ENCODE data around the gene SLC38A7. TPM values are rescaled to one million over a fixed set of nuclear protein-coding genes. Genes with fewer than 3 reads are reported as not detected.

The SLC38A7 gene
- total and polyA plus RNA-seq, 2 of the 13 experiments (the other 11 are each of a cell fraction or from before 2014, with no cell fraction given), result 13.2 to 14.1 TPM

- TF ChIP-seq ZNF609 (CRISPR knock-in tag; IDR thresholded peaks at IDR 0.05; ENCODE audit: borderline replicate concordance), result no peak
- no peak for TF ChIP-seq ZNF329 (CRISPR knock-in tag; IDR thresholded peaks at IDR 0.05; ENCODE audit: low read depth)
- TF ChIP-seq TEF (CRISPR knock-in tag; IDR thresholded peaks at IDR 0.05), result no peak
- no peak for TF ChIP-seq ARNTL (CRISPR knock-in tag; IDR thresholded peaks at IDR 0.05)
- no peak for TF ChIP-seq PBX3 (CRISPR knock-in tag; IDR thresholded peaks at IDR 0.05; ENCODE audit: borderline replicate concordance)
- no peak for TF ChIP-seq FOXO4 (CRISPR knock-in tag; conservative IDR thresholded peaks at IDR 0.05)
- no peak for TF ChIP-seq SP1 (IDR thresholded peaks at IDR 0.05)
- TF ChIP-seq SP1 (CRISPR knock-in tag; IDR thresholded peaks at IDR 0.05), result no peak
- TF ChIP-seq ZBTB42 (CRISPR knock-in tag; IDR thresholded peaks at IDR 0.05), result no peak
- TF ChIP-seq ZMYM4 (CRISPR knock-in tag; IDR thresholded peaks at IDR 0.05), result no peak
- 0 out of 2 replicates have a peak, but pooled peaks have one; percentile 45 for TF ChIP-seq ATF1 (CRISPR knock-in tag; IDR thresholded peaks at IDR 0.05)
- no peak for TF ChIP-seq ARHGAP35 (CRISPR knock-in tag; IDR thresholded peaks at IDR 0.05; ENCODE audit: borderline replicate concordance)
- TF ChIP-seq GFI1 (CRISPR knock-in tag; IDR thresholded peaks at IDR 0.05; ENCODE audit: borderline replicate concordance), result 0 out of 2 replicates have a peak, but pooled peaks have one; percentile 28
- TF ChIP-seq RARA (CRISPR knock-in tag; IDR thresholded peaks at IDR 0.05), result 0 out of 2 replicates have a peak, but pooled peaks have one; percentile 11
- no peak for TF ChIP-seq NFE2L2 (IDR thresholded peaks at IDR 0.05; ENCODE audit: low read length)
- no peak for TF ChIP-seq DPF2 (CRISPR knock-in tag; IDR thresholded peaks at IDR 0.05; ENCODE audit: borderline replicate concordance, low read depth)
- TF ChIP-seq PHB2 (IDR thresholded peaks at IDR 0.05; ENCODE audit: partially characterized antibody), result no peak
- no peak for TF ChIP-seq SUZ12 (IDR thresholded peaks at IDR 0.05; ENCODE audit: low read depth, low read length)
- no peak for TF ChIP-seq POGK (CRISPR knock-in tag; conservative IDR thresholded peaks at IDR 0.05)
- no peak for TF ChIP-seq DR1 (CRISPR knock-in tag; IDR thresholded peaks at IDR 0.05)
- TF ChIP-seq ZNF607 (CRISPR knock-in tag; IDR thresholded peaks at IDR 0.05; ENCODE audit: borderline replicate concordance), result no peak
- no peak for TF ChIP-seq RNF2 (conservative IDR thresholded peaks at IDR 0.05; ENCODE audit: low read depth)
Observed at GRCh38 chr16:58652741-58653140, 31.8 kb downstream of the SLC38A7 start (continued).

Data from HepG2 (cell line).